GM23338 (cell line): ENCODE measurements around the gene GSTM1. TPM values are rescaled to one million over a fixed set of nuclear protein-coding genes. Genes with fewer than 3 reads are reported as not detected.

Experiments
- ATAC-seq: fragments of 200-7000 bp; cut with Tn5 transposase; 3 replicates; pipeline ENCODE4 v1.9.1; 2020
- DNase-seq: peaks from one replicate; pipeline ENCODE4 v3.0.0-alpha.2; 2015; ENCODE audit warnings: low spot score
- H2AFZ ChIP-seq: fragments of 200-600 bp; sonication (generic); 2 replicates; pipeline ENCODE4 v1.8.0; 2016; ENCODE audit warnings: antibody characterized with exemption, mild to moderate bottlenecking, moderate library complexity
- H3F3A ChIP-seq: fragments of 200-600 bp; sonication (generic); replicated peaks from 2 replicates; pipeline ENCODE4 v1.8.0; 2017; ENCODE audit warnings: antibody characterized with exemption, mixed run types, low read depth
- H3K27ac ChIP-seq: fragments of 200-600 bp; sonication (generic); 2 replicates; pipeline ENCODE4 v1.6.1; 2016; ENCODE audit warnings: low read depth
- H3K27me3 ChIP-seq: fragments of 200-600 bp; sonication (generic); 2 replicates; pipeline ENCODE4 v1.8.0; 2016; ENCODE audit warnings: mild to moderate bottlenecking, mixed run types, moderate library complexity; ENCODE audit not compliant: insufficient read depth
- H3K36me3 ChIP-seq: fragments of 200-600 bp; sonication (generic); 2 replicates; pipeline ENCODE4 v1.8.0; 2016; ENCODE audit warnings: mild to moderate bottlenecking; ENCODE audit not compliant: insufficient read depth
- H3K4me1 ChIP-seq: fragments of 200-600 bp; sonication (generic); 2 replicates; pipeline ENCODE4 v1.8.0; 2016; ENCODE audit warnings: mild to moderate bottlenecking, moderate library complexity; ENCODE audit not compliant: insufficient read depth
- H3K4me2 ChIP-seq: fragments of 200-600 bp; sonication (generic); 2 replicates; pipeline ENCODE4 v1.7.1; 2017; ENCODE audit warnings: mixed run types
- H3K4me3 ChIP-seq: fragments of 200-600 bp; sonication (generic); 2 replicates; pipeline ENCODE4 v1.6.1; 2016; ENCODE audit warnings: mixed run types
- H3K79me2 ChIP-seq: fragments of 200-600 bp; sonication (generic); replicated peaks from 2 replicates; pipeline ENCODE4 v1.8.0; 2017; ENCODE audit warnings: mild to moderate bottlenecking; ENCODE audit not compliant: insufficient read depth
- H3K9me2 ChIP-seq: fragments of 200-600 bp; sonication (generic); 2 replicates; pipeline ENCODE4 v1.8.0; 2017; ENCODE audit not compliant: insufficient read depth
- H4K20me1 ChIP-seq: fragments of 200-600 bp; sonication (generic); replicated peaks from 2 replicates; pipeline ENCODE4 v1.8.0; 2017; ENCODE audit warnings: mild to moderate bottlenecking; ENCODE audit not compliant: insufficient read depth
- H3K27ac Mint-ChIP-seq: 2 replicates; pipeline ENCODE4 v1.8.0; 2020; ENCODE audit warnings: inconsistent platforms, mild to moderate bottlenecking, moderate library complexity, mixed read lengths
- H3K27me3 Mint-ChIP-seq: 3 replicates; pipeline ENCODE4 v1.8.0; 2022; ENCODE audit warnings: low read depth, mild to moderate bottlenecking, moderate library complexity, mixed read lengths, inconsistent platforms; ENCODE audit not compliant: insufficient read depth, poor library complexity
- H3K36me3 Mint-ChIP-seq: 3 replicates; pipeline ENCODE4 v1.8.0; 2021; ENCODE audit warnings: low read depth, mild to moderate bottlenecking, inconsistent platforms, moderate library complexity, mixed read lengths
- H3K4me1 Mint-ChIP-seq: 3 replicates; pipeline ENCODE4 v1.8.0; 2020; ENCODE audit warnings: mild to moderate bottlenecking, inconsistent platforms, mixed read lengths
- H3K4me3 Mint-ChIP-seq: 3 replicates; pipeline ENCODE4 v1.8.0; 2021; ENCODE audit warnings: moderate library complexity, mild to moderate bottlenecking, inconsistent platforms, mixed read lengths
- H3K9me3 Mint-ChIP-seq: 3 replicates; pipeline ENCODE4 v1.8.0; 2020; ENCODE audit warnings: moderate library complexity, mild to moderate bottlenecking, inconsistent platforms, mixed read lengths
- CREB1 ChIP-seq: fragments of 250-450 bp; sonication (Bioruptor Pico); IDR thresholded peaks from 2 replicates; pipeline ENCODE4 v1.5.0; 2020; ENCODE audit warnings: low read depth, mild to moderate bottlenecking, moderate library complexity
- EZH2 ChIP-seq: fragments of 200-600 bp; sonication (generic); IDR thresholded peaks from one replicate; pipeline ENCODE4 v1.8.0; 2017; ENCODE audit warnings: antibody characterized with exemption, mild to moderate bottlenecking, low read depth; ENCODE audit not compliant: unreplicated experiment
- EZH2phosphoT487 ChIP-seq: fragments of 200-600 bp; sonication (generic); IDR thresholded peaks from one replicate; pipeline ENCODE4 v1.8.1; 2018; ENCODE audit warnings: antibody characterized with exemption; ENCODE audit not compliant: unreplicated experiment
- JUNB ChIP-seq: IDR thresholded peaks from one replicate; pipeline ENCODE4 v1.6.1; 2016; ENCODE audit warnings: antibody characterized with exemption; ENCODE audit not compliant: unreplicated experiment
- NANOG ChIP-seq: IDR thresholded peaks from 2 replicates; pipeline ENCODE4 v1.6.1; 2016; ENCODE audit warnings: antibody characterized with exemption, borderline replicate concordance
- POLR2AphosphoS5 ChIP-seq: IDR thresholded peaks from 2 replicates; pipeline ENCODE4 v1.6.1; 2016; ENCODE audit warnings: antibody characterized with exemption, low read depth
- STAT1 ChIP-seq: IDR thresholded peaks from one replicate; pipeline ENCODE4 v1.6.1; 2016; ENCODE audit warnings: antibody characterized with exemption; ENCODE audit not compliant: unreplicated experiment
- ZNF114 ChIP-seq: fragments of 250-450 bp; sonication (Bioruptor Pico); IDR thresholded peaks from 2 replicates; pipeline ENCODE4 v1.5.0; 2020; ENCODE audit warnings: mild to moderate bottlenecking, moderate library complexity
- ZNF331 ChIP-seq: fragments of 250-450 bp; sonication (Bioruptor Pico); IDR thresholded peaks from 2 replicates; pipeline ENCODE4 v1.5.0; 2020; ENCODE audit warnings: low read depth, mild to moderate bottlenecking, moderate library complexity
- polyA plus RNA-seq: library from polyadenylated mRNA; unstranded; fragments of >200 nt; fragmentation: Nextera tagmentation; extraction: Ambion mirVana; gene quantifications from 2 replicates; pipeline ENCODE4 v1.2.1, GENCODE V29; 2016
- total RNA-seq: library from RNA; depleted of rRNA; stranded (reverse); fragments of >200 nt; shearing (Covaris generic); gene quantifications from 2 replicates; pipeline ENCODE4 v1.2.3, GENCODE V29; 2014
- TF ChIP-seq, protein P1 (sequence below): IDR thresholded peaks from one replicate; pipeline ENCODE4 v1.6.1; 2018; ENCODE audit warnings: antibody characterized with exemption; ENCODE audit not compliant: unreplicated experiment
- TF ChIP-seq, protein P2 (sequence below): IDR thresholded peaks from 2 replicates; pipeline ENCODE4 v1.6.1; 2016; ENCODE audit warnings: antibody characterized with exemption
- TF ChIP-seq, protein P3 (sequence below), 2 experiments: fragments of 200-600 bp in 1 of 2; sonication (generic) in 1 of 2; conservative IDR thresholded peaks; 2 replicates each; pipeline versions ENCODE4 v1.5.1 to v1.6.1; 2016 to 2017; ENCODE audit warnings: antibody characterized with exemption in 2 of 2, low read depth in 2 of 2, mild to moderate bottlenecking in 2 of 2, moderate library complexity in 1 of 2
- TF ChIP-seq, protein P4 (sequence below): fragments of 250-450 bp; sonication (Bioruptor Pico); IDR thresholded peaks from 2 replicates; pipeline ENCODE4 v1.5.0; 2020; ENCODE audit warnings: mild to moderate bottlenecking, moderate library complexity

GSTM1 gene
- total and polyA plus RNA-seq, 2 experiments from 2014 or later, result not detected

GRCh38 chr1:109664671-109665070 is 22.9 kb upstream of the GSTM1 start:
- Histone ChIP-seq H3K36me3 (no peaks in the 10 kb centered on the region), H4K20me1 (no peaks in the 10 kb centered on the region), H3K79me2 (no peaks in the 10 kb centered on the region), H3K4me3 (no peak overlapping the region), H3K27ac (no peak overlapping the region), H3F3A (no peaks in the 10 kb centered on the region), H3K4me2 (no peak overlapping the region), H3K27me3 (no peaks in the 10 kb centered on the region), H3K9me2 (no peaks in the 10 kb centered on the region), H3K4me1 (peaks cover 7% of the 10 kb centered on the region; the same call in 1 of the 2 replicates), H2AFZ (no peak overlapping the region)
- Mint-ChIP-seq H3K27ac (no peak overlapping the region), H3K9me3 (no peaks in the 10 kb centered on the region), H3K4me3 (no peak overlapping the region), H3K27me3 (peaks cover 8% of the 10 kb centered on the region), H3K4me1 (peaks cover 9% of the 10 kb centered on the region; the same call in 2 of the 3 replicates), H3K36me3 (no peaks in the 10 kb centered on the region)
- no peak for TF ChIP-seq JUNB
- no peak for TF ChIP-seq CREB1 (CRISPR knock-in tag)
- no peak for TF ChIP-seq EZH2phosphoT487
- TF ChIP-seq, protein P1, sequence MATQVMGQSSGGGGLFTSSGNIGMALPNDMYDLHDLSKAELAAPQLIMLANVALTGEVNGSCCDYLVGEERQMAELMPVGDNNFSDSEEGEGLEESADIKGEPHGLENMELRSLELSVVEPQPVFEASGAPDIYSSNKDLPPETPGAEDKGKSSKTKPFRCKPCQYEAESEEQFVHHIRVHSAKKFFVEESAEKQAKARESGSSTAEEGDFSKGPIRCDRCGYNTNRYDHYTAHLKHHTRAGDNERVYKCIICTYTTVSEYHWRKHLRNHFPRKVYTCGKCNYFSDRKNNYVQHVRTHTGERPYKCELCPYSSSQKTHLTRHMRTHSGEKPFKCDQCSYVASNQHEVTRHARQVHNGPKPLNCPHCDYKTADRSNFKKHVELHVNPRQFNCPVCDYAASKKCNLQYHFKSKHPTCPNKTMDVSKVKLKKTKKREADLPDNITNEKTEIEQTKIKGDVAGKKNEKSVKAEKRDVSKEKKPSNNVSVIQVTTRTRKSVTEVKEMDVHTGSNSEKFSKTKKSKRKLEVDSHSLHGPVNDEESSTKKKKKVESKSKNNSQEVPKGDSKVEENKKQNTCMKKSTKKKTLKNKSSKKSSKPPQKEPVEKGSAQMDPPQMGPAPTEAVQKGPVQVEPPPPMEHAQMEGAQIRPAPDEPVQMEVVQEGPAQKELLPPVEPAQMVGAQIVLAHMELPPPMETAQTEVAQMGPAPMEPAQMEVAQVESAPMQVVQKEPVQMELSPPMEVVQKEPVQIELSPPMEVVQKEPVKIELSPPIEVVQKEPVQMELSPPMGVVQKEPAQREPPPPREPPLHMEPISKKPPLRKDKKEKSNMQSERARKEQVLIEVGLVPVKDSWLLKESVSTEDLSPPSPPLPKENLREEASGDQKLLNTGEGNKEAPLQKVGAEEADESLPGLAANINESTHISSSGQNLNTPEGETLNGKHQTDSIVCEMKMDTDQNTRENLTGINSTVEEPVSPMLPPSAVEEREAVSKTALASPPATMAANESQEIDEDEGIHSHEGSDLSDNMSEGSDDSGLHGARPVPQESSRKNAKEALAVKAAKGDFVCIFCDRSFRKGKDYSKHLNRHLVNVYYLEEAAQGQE, result no peak
- TF ChIP-seq ZNF114 (CRISPR knock-in tag), result no peak
- TF ChIP-seq, protein P2, sequence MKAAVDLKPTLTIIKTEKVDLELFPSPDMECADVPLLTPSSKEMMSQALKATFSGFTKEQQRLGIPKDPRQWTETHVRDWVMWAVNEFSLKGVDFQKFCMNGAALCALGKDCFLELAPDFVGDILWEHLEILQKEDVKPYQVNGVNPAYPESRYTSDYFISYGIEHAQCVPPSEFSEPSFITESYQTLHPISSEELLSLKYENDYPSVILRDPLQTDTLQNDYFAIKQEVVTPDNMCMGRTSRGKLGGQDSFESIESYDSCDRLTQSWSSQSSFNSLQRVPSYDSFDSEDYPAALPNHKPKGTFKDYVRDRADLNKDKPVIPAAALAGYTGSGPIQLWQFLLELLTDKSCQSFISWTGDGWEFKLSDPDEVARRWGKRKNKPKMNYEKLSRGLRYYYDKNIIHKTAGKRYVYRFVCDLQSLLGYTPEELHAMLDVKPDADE, result no peak
- no peak for TF ChIP-seq NANOG
- TF ChIP-seq, protein P3, sequence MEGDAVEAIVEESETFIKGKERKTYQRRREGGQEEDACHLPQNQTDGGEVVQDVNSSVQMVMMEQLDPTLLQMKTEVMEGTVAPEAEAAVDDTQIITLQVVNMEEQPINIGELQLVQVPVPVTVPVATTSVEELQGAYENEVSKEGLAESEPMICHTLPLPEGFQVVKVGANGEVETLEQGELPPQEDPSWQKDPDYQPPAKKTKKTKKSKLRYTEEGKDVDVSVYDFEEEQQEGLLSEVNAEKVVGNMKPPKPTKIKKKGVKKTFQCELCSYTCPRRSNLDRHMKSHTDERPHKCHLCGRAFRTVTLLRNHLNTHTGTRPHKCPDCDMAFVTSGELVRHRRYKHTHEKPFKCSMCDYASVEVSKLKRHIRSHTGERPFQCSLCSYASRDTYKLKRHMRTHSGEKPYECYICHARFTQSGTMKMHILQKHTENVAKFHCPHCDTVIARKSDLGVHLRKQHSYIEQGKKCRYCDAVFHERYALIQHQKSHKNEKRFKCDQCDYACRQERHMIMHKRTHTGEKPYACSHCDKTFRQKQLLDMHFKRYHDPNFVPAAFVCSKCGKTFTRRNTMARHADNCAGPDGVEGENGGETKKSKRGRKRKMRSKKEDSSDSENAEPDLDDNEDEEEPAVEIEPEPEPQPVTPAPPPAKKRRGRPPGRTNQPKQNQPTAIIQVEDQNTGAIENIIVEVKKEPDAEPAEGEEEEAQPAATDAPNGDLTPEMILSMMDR (conservative IDR thresholded peaks at IDR 0.05; ENCODE audit: low read depth in 2 of 2), result no peak
- TF ChIP-seq POLR2AphosphoS5, result no peak
- no peak for TF ChIP-seq EZH2
- no peak for TF ChIP-seq STAT1
- TF ChIP-seq ZNF331 (CRISPR knock-in tag), result no peak
- TF ChIP-seq, protein P4, sequence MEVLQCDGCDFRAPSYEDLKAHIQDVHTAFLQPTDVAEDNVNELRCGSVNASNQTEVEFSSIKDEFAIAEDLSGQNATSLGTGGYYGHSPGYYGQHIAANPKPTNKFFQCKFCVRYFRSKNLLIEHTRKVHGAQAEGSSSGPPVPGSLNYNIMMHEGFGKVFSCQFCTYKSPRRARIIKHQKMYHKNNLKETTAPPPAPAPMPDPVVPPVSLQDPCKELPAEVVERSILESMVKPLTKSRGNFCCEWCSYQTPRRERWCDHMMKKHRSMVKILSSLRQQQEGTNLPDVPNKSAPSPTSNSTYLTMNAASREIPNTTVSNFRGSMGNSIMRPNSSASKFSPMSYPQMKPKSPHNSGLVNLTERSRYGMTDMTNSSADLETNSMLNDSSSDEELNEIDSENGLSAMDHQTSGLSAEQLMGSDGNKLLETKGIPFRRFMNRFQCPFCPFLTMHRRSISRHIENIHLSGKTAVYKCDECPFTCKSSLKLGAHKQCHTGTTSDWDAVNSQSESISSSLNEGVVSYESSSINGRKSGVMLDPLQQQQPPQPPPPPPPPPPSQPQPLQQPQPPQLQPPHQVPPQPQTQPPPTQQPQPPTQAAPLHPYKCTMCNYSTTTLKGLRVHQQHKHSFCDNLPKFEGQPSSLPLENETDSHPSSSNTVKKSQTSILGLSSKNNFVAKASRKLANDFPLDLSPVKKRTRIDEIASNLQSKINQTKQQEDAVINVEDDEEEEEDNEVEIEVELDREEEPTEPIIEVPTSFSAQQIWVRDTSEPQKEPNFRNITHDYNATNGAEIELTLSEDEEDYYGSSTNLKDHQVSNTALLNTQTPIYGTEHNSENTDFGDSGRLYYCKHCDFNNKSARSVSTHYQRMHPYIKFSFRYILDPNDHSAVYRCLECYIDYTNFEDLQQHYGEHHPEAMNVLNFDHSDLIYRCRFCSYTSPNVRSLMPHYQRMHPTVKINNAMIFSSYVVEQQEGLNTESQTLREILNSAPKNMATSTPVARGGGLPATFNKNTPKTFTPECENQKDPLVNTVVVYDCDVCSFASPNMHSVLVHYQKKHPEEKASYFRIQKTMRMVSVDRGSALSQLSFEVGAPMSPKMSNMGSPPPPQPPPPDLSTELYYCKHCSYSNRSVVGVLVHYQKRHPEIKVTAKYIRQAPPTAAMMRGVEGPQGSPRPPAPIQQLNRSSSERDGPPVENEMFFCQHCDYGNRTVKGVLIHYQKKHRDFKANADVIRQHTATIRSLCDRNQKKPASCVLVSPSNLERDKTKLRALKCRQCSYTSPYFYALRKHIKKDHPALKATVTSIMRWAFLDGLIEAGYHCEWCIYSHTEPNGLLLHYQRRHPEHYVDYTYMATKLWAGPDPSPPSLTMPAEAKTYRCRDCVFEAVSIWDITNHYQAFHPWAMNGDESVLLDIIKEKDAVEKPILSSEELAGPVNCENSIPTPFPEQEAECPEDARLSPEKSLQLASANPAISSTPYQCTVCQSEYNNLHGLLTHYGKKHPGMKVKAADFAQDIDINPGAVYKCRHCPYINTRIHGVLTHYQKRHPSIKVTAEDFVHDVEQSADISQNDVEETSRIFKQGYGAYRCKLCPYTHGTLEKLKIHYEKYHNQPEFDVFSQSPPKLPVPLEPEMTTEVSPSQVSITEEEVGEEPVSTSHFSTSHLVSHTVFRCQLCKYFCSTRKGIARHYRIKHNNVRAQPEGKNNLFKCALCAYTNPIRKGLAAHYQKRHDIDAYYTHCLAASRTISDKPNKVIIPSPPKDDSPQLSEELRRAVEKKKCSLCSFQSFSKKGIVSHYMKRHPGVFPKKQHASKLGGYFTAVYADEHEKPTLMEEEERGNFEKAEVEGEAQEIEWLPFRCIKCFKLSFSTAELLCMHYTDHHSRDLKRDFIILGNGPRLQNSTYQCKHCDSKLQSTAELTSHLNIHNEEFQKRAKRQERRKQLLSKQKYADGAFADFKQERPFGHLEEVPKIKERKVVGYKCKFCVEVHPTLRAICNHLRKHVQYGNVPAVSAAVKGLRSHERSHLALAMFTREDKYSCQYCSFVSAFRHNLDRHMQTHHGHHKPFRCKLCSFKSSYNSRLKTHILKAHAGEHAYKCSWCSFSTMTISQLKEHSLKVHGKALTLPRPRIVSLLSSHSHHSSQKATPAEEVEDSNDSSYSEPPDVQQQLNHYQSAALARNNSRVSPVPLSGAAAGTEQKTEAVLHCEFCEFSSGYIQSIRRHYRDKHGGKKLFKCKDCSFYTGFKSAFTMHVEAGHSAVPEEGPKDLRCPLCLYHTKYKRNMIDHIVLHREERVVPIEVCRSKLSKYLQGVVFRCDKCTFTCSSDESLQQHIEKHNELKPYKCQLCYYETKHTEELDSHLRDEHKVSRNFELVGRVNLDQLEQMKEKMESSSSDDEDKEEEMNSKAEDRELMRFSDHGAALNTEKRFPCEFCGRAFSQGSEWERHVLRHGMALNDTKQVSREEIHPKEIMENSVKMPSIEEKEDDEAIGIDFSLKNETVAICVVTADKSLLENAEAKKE (CRISPR knock-in tag), result no peak
- DNase-seq (no peak), ATAC-seq (no peak)
